ENCODE measurements around the gene CROT.

DNA sequence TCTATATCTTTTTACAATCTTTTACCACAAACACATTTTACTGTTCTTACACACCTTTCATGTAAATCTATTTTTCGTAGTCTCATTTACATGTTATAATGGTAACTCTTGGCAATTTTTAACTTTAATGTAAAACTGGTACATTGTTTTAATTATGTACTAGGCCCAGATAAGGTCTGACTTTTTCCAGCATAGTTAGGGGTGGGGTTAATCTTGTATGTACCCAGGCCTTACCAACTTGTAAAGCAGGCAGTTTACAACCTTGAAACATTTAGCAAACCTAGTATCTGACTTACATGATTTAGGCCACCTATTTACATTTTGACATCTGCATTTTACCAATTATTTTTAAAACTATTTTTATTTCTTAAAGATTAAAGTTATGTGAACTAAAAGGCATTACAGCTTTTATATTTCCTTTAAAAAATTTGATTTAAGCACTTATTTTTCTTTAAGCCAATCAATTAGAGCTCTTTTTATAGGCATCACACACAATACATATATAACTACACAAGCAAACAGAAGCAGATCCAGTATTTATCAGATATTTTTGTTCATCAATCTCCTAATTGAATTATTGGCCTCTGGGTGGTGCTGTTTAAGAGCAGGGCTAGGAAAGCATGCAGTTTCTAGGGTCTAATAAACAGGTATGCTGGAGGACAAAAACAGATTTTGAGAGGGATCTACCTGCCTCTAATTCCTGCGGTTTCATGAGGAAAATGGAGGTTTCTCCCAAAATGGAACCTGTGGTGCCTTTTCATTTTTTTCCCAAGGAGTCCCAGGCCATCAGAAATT is 19.7 kb upstream of the CROT start:
- TF ChIP-seq, protein P1, sequence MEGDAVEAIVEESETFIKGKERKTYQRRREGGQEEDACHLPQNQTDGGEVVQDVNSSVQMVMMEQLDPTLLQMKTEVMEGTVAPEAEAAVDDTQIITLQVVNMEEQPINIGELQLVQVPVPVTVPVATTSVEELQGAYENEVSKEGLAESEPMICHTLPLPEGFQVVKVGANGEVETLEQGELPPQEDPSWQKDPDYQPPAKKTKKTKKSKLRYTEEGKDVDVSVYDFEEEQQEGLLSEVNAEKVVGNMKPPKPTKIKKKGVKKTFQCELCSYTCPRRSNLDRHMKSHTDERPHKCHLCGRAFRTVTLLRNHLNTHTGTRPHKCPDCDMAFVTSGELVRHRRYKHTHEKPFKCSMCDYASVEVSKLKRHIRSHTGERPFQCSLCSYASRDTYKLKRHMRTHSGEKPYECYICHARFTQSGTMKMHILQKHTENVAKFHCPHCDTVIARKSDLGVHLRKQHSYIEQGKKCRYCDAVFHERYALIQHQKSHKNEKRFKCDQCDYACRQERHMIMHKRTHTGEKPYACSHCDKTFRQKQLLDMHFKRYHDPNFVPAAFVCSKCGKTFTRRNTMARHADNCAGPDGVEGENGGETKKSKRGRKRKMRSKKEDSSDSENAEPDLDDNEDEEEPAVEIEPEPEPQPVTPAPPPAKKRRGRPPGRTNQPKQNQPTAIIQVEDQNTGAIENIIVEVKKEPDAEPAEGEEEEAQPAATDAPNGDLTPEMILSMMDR (IDR thresholded peaks at IDR 0.05) = no peak
- no peak for TF ChIP-seq POLR2A (IDR thresholded peaks at IDR 0.05)
